PC-9 (cell line): ENCODE data around the gene TECPR1.

Source experiments
- EZH2 ChIP-seq: fragments of 200-600 bp; sonication (generic); IDR thresholded peaks from 2 replicates; pipeline ENCODE4 v1.8.0; 2017; ENCODE audit warnings: antibody characterized with exemption, low read depth
- TF ChIP-seq, protein P1 (sequence below): fragments of 200-600 bp; sonication (generic); conservative IDR thresholded peaks from 2 replicates; pipeline ENCODE4 v1.6.1; 2017; ENCODE audit warnings: mixed run types, antibody characterized with exemption, mild to moderate bottlenecking, moderate library complexity

DNA sequence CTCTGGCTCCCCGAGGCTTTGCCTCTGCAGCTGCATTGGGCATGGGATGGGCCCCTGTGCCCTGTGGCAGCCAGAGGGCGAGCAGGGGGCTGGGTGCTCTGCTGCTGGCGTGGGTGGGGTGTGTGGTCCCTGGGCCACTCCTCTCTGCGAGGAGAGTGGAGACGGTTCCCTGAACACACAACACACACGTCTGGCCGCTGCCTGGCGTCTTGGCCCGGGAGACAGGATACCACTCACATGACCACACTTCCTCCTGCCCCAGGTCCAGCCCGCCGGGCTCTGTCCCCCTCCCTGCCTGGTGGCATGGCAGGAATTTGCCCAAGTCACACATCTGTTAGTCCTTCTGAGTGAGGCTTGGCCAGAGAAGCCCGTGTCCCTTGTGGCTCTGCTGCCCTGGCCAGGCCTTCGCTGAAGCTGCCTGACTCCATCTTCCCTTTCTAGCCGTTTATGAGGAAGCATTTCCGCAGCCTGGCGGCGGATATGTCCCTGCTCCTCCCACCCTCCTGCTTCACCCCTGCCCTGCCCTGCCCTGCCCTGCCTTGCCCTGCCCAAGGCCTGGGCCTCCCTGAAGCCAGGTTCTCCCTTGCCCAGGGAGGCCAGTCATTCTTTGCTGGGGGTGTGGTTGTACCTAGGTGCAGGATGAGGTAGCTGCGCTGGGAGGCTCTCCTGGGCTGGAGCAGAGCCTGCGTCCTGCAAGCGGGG, 32.5 kb upstream of the TECPR1 start:
- TF ChIP-seq, protein P1, sequence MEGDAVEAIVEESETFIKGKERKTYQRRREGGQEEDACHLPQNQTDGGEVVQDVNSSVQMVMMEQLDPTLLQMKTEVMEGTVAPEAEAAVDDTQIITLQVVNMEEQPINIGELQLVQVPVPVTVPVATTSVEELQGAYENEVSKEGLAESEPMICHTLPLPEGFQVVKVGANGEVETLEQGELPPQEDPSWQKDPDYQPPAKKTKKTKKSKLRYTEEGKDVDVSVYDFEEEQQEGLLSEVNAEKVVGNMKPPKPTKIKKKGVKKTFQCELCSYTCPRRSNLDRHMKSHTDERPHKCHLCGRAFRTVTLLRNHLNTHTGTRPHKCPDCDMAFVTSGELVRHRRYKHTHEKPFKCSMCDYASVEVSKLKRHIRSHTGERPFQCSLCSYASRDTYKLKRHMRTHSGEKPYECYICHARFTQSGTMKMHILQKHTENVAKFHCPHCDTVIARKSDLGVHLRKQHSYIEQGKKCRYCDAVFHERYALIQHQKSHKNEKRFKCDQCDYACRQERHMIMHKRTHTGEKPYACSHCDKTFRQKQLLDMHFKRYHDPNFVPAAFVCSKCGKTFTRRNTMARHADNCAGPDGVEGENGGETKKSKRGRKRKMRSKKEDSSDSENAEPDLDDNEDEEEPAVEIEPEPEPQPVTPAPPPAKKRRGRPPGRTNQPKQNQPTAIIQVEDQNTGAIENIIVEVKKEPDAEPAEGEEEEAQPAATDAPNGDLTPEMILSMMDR: no peak
- TF ChIP-seq EZH2: no peak
